ENCODE results near the gene PJA1.

Gene PJA1

GRCh38 chrX:69140837-69141236, 24.4 kb downstream of the PJA1 start:
- DNase-seq (ENCODE audit: low read depth) = no peak

- no peak for DNase-seq (ENCODE audit: low read depth)
These were observed 25.7 kb downstream of the PJA1 start for GRCh38 chrX:69139516-69139915.

DNA sequence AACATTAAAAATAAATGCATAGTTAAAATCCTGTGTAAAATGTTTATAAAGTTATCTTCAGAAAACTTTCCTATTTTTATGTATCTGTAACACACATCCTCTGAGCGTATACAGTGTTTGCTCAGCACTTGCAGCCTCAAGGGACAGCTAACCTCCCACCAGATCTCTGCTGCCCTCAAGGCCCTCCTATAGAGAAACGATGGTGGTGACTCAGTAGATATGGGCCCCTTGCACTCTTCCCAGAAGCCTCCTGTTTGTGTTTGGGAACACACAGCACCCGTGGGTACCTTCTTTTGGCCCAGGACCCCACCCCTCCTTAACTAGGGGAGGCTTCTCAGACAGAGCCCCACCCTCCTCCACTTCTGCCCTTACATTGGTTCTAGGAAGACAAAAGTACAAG, 26.7 kb downstream of the PJA1 start:
- no peak for DNase-seq (ENCODE audit: low read depth)

DNA sequence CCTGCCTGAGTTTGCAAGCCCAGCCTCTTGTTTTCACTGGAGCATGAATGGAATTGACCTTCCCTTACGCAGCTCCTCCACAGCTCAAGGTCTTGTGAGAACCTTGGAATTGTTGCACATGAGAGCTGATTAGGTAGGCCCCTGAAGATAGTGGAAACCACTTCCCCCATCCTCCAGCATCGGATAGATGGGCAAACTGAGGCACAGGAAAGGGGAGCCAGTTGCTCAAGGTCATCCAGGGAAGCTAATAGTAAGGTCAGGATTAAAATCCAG, 27.2 kb downstream of the PJA1 start:
- no peak for DNase-seq (ENCODE audit: low read depth)

- DNase-seq (ENCODE audit: low read depth) = no peak
These were observed 27.7 kb downstream of the PJA1 start for GRCh38 chrX:69137371-69138117.

- DNase-seq (ENCODE audit: low read depth) = no peak
These were observed 28.5 kb downstream of the PJA1 start for GRCh38 chrX:69136546-69137331.

- DNase-seq (ENCODE audit: low read depth) = no peak
These were observed 31.2 kb downstream of the PJA1 start for GRCh38 chrX:69133921-69134542.

DNA sequence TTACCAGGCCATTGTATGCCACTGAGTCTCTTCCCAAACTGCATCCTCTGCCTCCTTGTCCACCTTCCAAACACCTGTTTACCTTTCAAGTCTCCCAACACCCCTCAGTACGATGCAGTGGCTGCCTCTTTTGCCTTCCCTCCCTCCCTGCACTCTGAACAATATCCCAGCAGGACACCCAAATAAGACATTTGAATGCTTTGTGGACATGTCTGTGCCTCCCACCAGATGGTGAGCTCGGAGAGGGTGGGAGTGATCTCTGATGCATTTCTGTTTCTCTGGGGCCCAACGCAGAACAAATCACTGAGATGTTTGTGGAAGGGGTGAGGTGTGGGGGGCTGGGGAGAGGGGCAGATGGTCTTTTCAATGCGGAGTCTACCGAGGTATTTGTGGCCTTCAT, 33.4 kb downstream of the PJA1 start:
- DNase-seq (ENCODE audit: low read depth) = no peak

DNA sequence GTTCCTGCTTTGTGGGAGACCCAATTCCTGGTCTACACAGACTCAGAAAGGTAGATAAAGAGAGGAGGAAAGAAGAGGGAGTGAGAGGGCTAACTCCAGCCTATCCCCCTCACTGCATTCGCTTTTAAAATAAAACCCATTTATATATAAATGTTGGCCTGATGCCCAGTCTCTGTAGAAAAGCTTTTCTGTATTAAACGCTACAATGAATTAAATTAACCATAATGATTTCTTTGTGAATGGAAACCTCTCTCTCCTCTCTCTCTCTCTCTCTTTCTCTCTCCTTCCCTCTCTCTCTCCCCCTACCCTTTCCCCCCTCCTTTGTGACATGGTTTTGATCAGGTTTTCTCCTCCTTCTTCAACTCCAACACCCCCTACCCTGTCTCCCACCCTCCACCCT, 34.8 kb downstream of the PJA1 start:
- no peak for DNase-seq (ENCODE audit: low read depth)

DNA sequence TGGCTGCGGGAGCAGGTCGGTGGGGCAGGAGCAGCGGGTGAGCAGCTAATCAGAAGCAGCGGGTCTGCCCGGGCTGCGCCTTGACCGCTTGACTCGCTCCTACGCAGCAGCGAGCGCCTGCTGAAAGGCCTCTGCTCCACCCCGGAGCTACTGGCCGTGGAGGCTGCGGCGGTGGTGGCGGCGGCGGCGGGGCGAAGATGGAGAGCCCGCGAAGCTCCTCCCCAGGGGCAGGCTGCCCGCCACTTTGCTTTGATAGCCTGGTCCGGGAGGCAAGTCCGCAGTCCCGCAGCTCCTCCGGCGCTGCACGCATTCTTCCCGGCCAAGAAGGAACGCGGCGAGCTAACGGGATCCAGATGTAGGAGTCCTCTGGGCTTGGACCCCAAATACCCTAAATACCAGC, 36.7 kb downstream of the PJA1 start:
- no peak for DNase-seq (ENCODE audit: low read depth)

DNA sequence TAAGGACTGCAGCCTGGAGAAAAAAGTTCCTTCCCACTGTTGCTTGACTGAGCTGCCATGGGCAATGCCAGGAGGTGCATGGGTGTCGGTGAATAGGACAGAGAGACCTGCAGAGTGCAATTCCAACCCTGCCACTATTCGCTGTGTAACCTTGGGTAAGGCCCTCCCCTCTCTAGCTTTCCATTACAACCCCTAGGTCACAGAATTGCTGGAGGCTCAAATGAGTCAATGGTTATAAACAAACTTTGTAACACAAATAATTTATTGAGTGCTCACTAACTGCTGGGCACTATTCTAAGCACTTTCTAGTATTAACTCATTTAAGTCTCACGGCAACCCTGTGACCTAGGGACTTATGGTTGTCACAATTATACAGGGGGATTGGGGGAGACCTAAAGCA, 37.8 kb downstream of the PJA1 start:
- DNase-seq (ENCODE audit: low read depth) = no peak

GRCh38 chrX:69126642-69127041, 38.6 kb downstream of the PJA1 start:
- no peak for DNase-seq (ENCODE audit: low read depth)

GRCh38 chrX:69125094-69125493, 40.2 kb downstream of the PJA1 start:
- DNase-seq (ENCODE audit: low read depth) = no peak

DNA sequence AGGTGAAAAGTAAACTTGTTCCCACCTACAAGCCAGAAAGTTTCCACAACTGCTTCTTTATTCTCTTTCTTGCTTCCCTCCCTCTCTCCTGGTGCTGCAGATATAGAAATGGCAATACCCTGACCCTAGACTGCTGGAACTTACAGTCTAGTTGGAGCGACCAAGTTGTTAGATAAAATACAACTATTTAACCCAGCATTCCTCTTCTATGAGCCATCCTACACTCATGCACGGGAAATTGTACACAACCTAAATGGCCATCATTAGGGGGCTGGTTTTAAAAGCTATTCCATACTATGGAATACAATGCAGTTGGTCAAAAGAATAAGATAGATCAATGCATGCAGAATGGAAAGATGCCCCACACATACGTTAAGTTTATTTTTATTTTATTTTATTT, 41.1 kb downstream of the PJA1 start:
- no peak for DNase-seq (ENCODE audit: low read depth)

DNA sequence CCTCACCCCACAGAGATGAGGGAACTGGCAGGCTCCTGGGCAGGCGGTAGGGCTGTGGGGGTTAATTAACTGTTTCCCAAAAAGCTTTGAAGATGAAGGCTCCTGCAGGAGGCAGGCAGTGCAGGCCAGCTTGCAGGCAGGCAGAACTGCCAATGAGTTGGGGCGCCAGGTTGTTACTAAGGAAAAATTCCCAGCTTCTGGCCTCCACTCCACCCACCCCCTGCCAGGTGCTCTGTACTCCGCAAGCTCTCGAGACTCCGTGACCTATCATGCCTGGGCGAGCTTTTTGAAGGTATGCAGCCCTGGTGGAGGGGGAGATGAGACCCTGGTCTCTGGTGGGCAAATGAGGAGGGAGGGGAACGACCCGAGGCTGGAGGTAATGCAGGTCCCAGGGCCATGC, 41.8 kb downstream of the PJA1 start:
- DNase-seq (ENCODE audit: low read depth) = no peak

DNA sequence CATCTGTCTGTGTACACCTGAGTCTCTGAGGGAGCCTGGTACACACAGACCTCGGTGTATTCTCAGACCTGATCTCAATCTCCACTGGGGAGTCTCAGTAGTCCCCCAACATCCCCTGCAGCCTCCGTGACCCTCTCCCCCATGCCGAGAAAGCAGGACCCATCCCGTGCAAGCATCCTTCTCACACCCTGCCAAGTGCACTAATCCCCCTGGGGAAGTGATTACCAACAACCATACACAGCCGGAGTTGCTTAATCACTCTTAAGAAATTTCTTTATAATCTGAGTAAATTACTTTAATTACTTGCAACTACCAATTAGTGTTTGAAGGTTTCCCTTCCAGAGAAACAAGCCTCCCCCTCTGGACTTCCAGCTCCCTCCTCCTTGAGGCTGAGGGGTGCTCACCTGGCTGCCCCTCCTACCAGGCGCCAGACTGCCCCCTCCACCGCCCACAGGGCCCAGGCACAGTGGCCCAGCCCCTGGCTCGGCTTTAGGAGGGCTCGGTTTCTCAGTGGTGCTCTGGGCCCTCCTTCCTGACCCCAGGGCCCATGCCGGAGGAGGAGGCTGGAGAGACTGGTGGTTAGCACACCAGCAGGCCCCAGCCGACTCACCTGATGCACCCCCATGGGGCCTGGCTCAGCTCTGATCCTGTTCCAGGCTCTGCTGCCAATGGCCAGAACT, 43.8 kb downstream of the PJA1 start:
- no peak for DNase-seq (ENCODE audit: low read depth)

DNA sequence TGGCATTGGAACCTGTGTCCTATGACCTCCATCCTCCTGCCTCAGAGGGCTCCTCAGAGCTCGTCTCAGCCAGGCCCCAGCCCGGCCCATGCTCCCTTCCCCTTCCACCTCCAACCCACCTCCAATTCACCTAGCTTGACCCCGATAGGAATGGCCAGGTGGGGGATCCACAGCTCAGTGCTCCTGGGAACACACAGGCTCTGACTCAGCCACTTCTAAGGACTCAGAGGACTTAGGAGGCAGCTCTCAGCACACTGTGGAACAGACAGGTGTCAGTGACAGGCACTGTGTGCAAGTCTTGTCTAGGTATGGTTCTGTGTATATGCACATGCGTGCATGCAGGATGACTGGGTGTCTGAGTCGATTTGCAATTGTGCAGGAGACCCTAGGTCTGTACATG, 44.8 kb downstream of the PJA1 start:
- DNase-seq (ENCODE audit: low read depth) = no peak

DNA sequence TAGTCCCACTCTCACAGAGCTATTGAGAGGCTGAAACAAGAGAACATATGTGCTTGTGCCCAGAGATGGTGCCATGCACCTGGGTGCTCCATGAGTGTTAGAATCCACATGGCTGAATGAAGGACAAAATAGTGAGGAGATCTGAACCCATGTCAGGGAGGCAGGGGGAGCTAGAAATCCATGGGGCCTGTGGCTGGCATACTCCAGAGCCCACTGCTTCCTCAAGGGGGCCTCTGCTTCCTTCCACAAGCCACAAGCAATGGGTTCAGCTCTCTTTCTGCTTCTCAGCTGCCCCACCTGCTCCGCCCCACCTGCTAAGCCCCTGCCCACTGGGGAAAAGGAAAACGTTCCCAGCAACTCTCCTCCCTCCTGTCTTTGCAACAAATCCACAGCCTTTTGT, 46.1 kb downstream of the PJA1 start:
- no peak for DNase-seq (ENCODE audit: low read depth)

- DNase-seq (ENCODE audit: low read depth) = no peak
These were observed 47.3 kb downstream of the PJA1 start for GRCh38 chrX:69117876-69118526.

- no peak for DNase-seq (ENCODE audit: low read depth)
These were observed 49.2 kb downstream of the PJA1 start for GRCh38 chrX:69116077-69116476.

- no peak for DNase-seq (ENCODE audit: low read depth)
These were observed 51.5 kb downstream of the PJA1 start for GRCh38 chrX:69113723-69114122.
